ENCODE results near the gene FCN1. TPM values are rescaled to one million over a fixed set of nuclear protein-coding genes. Genes with fewer than 3 reads are reported as not detected.

Gene FCN1
- total RNA-seq, 1 donor from 2014 or later = not detected

- H3K4me3 Mint-ChIP-seq = no peak overlapping the region
- TF ChIP-seq CTCF (IDR thresholded peaks at IDR 0.05; ENCODE audit: unreplicated experiment) = no peak
- DNase-seq (ENCODE audit: low spot score in 2 of 2, unreplicated experiment in 2 of 2) = peak in 1 of 2 experiments; percentile 13
- peaks cover 1% of the 10 kb centered on the region for H3K27me3 Mint-ChIP-seq (ENCODE audit: low read depth)
- H3K27ac Mint-ChIP-seq = no peak overlapping the region
- peaks cover 2% of the 10 kb centered on the region for H3K36me3 Mint-ChIP-seq
- H3K4me1 Mint-ChIP-seq = peaks cover 21% of the 10 kb centered on the region
- H3K9me3 Mint-ChIP-seq = peaks cover 7% of the 10 kb centered on the region
These were observed 23.4 kb downstream of the FCN1 start for GRCh38 chr9:134894136-134894860.

- no peaks in the 10 kb centered on the region for H3K9me3 Mint-ChIP-seq
- H3K27me3 Mint-ChIP-seq (ENCODE audit: low read depth) = peaks cover under 1% of the 10 kb centered on the region
- DNase-seq (ENCODE audit: low spot score in 2 of 2, unreplicated experiment in 2 of 2) = peak in 1 of 2 experiments; percentile 24
- no peak for TF ChIP-seq CTCF (IDR thresholded peaks at IDR 0.05; ENCODE audit: unreplicated experiment)
- H3K36me3 Mint-ChIP-seq = no peaks in the 10 kb centered on the region
- no peak overlapping the region for H3K27ac Mint-ChIP-seq
- peaks cover 21% of the 10 kb centered on the region for H3K4me1 Mint-ChIP-seq
- H3K4me3 Mint-ChIP-seq = no peak overlapping the region
These were observed 24.8 kb downstream of the FCN1 start for GRCh38 chr9:134892820-134893420.

- TF ChIP-seq CTCF (IDR thresholded peaks at IDR 0.05; ENCODE audit: unreplicated experiment) = no peak
- H3K27ac Mint-ChIP-seq = no peak overlapping the region
- peaks cover 21% of the 10 kb centered on the region for H3K4me1 Mint-ChIP-seq
- H3K36me3 Mint-ChIP-seq = no peaks in the 10 kb centered on the region
- DNase-seq (ENCODE audit: low spot score in 2 of 2, unreplicated experiment in 2 of 2) = peak in 1 of 2 experiments; percentile 14
- peaks cover 2% of the 10 kb centered on the region for H3K27me3 Mint-ChIP-seq (ENCODE audit: low read depth)
- H3K4me3 Mint-ChIP-seq = no peak overlapping the region
- H3K9me3 Mint-ChIP-seq = no peaks in the 10 kb centered on the region
These were observed 25.5 kb downstream of the FCN1 start for GRCh38 chr9:134892221-134892620.

GRCh38 chr9:134891713-134892112, 26.0 kb downstream of the FCN1 start:
- no peak for TF ChIP-seq CTCF (IDR thresholded peaks at IDR 0.05; ENCODE audit: unreplicated experiment)
- no peak overlapping the region for H3K27ac Mint-ChIP-seq
- H3K4me1 Mint-ChIP-seq = peaks cover 20% of the 10 kb centered on the region
- H3K4me3 Mint-ChIP-seq = no peak overlapping the region
- peak in 1 of 2 experiments; percentile 17 for DNase-seq (ENCODE audit: low spot score in 2 of 2, unreplicated experiment in 2 of 2)
- H3K27me3 Mint-ChIP-seq (ENCODE audit: low read depth) = peaks cover 3% of the 10 kb centered on the region
- no peaks in the 10 kb centered on the region for H3K36me3 Mint-ChIP-seq
- H3K9me3 Mint-ChIP-seq = no peaks in the 10 kb centered on the region

GRCh38 chr9:134891053-134891452, 26.7 kb downstream of the FCN1 start:
- H3K27me3 Mint-ChIP-seq (ENCODE audit: low read depth) = peaks cover 9% of the 10 kb centered on the region
- no peak overlapping the region for H3K4me3 Mint-ChIP-seq
- no peaks in the 10 kb centered on the region for H3K36me3 Mint-ChIP-seq
- H3K9me3 Mint-ChIP-seq = no peaks in the 10 kb centered on the region
- peaks cover 13% of the 10 kb centered on the region for H3K4me1 Mint-ChIP-seq
- DNase-seq (ENCODE audit: low spot score in 2 of 2, unreplicated experiment in 2 of 2) = peak in 1 of 2 experiments; percentile 19
- H3K27ac Mint-ChIP-seq = no peak overlapping the region
- no peak for TF ChIP-seq CTCF (IDR thresholded peaks at IDR 0.05; ENCODE audit: unreplicated experiment)
